Limb (tissue), 2 donors: ENCODE results near the gene MEGF11.
A peak's percentile ranks its signal among the peaks of the same experiment; 100 is the strongest.
"Not testable (repeated sequence)": the region's sequence is repeated elsewhere in the genome, so short reads cannot be mapped to it uniquely, and the experiment has no call there.

ENCODE experiments used
- DNase-seq, 2 donors: peaks; one replicate each; pipeline ENCODE4 v3.0.0-alpha.2; 2016; ENCODE audit errors: extremely low spot score in 2 of 2

MEGF11 gene

GRCh38 chr15:66276546-66276945 lies 23.0 kb upstream of the MEGF11 start:
- DNase-seq, result no peak

GRCh38 chr15:66275352-66275751 lies 21.8 kb upstream of the MEGF11 start:
- no peak for DNase-seq

DNA sequence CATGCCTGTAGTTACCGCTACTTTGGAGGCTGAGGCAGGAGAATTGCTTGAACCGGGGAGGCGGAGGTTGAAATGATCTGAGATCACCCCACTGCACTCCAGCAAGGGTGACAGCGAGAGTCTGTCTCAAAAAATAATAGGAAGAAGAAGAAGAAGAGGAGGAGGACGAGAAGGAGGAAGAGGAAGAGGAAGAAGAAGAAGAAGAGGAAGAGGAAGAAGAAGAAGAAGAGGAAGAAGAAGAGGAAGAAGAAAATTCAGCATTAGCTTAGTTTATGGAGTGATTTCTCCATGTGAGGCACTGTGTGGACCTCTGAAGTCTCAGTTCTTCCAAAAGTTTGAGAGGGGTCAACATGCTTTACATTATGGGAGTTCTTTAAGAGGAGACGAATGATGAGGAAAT lies 17.4 kb upstream of the MEGF11 start:
- no peak for DNase-seq

GRCh38 chr15:66269326-66270090 lies 16.0 kb upstream of the MEGF11 start:
- DNase-seq, result no peak

- no peak for DNase-seq
Observed at GRCh38 chr15:66264859-66265513, 11.4 kb upstream of the MEGF11 start.

- DNase-seq, result not testable (repeated sequence)
Observed at GRCh38 chr15:66262837-66263236, 9.3 kb upstream of the MEGF11 start.

DNA sequence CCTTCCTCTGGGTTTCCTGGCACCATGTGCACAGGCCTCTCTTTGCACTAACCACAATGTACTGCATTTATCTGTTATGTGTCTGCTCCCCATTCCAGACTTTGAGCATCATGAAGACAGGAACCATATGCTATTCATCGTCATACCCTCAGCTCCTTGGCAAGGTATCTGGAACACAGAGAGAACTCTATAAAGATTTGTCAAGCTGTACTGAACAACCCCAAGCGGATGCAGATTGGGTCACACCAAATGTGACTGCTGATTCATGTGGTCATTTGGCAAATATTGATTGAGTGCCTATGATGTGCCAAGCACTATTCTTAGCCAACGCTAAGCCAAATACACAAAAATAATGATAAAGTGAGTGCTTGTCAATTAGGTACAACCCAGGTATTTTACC lies 7.5 kb upstream of the MEGF11 start:
- DNase-seq, result no peak

DNA sequence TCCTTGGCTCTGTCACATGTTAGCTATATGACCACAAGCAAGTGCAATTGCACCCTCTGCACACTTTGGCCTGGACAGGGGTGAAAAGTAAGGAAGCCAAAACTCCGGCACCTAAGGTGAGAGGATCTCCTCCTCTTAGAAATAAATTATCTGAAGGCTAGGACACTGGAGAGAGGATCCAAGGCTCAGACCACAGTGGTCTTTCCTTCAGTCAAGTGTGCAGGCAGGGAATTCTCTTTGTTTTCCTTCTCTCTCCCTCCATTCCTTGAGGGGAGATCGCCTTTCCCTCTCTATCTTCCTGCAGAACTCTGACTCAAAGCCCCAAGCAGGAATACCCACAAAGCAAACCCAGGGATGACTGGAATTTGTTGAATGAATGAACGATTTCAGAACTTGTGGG lies 3.1 kb upstream of the MEGF11 start:
- DNase-seq, result no peak

- no peak for DNase-seq
Observed at GRCh38 chr15:66254951-66255676, 1.6 kb upstream of the MEGF11 start.

- no peak for DNase-seq
Observed at GRCh38 chr15:66254089-66254950, 770 bp upstream of the MEGF11 start.

GRCh38 chr15:66252685-66253417 lies 699 bp downstream of the MEGF11 start:
- peak in 1 of 2 donors; percentile 57 for DNase-seq

DNA sequence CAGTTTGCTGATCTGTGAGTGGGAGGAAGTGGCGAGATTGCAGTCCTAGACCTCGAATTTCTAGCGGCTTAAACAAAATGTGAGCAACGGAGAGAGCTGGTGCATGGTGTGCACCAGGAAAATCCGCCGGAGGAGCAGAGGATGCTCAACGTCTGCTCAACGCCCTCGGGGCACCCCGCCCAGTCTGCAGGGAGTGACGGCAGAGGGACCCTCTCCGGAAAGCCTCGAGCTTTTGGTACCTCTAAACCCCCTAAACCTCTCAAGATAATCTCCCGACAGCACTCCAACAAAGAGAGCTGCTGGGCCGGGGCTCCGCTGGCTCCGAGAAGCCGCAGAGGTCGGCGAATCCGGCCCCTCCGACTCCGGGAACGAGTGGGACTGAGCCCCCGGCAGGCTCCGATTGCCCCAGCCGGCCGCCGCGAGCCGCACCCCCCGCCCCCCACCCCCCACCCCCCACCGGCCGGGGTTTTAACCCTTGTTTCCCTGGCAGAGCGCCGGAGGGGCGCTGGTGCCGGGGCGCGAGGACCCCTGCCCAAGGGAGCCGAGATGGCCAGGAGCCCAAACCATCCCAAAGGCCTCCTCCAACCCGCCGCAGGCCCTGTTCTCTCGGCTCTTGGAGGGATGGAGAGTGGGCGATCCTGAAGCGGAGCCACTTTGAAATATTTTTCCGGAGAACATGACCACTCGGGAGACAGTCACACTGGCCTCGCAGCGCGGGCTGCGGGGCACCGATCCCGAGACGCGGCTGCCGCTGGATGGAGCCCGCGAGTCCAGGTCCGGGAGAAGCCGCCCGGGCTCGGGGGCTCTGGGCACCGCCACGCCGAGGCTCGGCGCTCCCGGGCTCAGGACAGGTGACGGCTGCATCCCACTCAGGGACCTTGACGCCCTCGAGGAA lies 1.5 kb downstream of the MEGF11 start:
- peak in 1 of 2 donors; percentile 77 for DNase-seq

DNA sequence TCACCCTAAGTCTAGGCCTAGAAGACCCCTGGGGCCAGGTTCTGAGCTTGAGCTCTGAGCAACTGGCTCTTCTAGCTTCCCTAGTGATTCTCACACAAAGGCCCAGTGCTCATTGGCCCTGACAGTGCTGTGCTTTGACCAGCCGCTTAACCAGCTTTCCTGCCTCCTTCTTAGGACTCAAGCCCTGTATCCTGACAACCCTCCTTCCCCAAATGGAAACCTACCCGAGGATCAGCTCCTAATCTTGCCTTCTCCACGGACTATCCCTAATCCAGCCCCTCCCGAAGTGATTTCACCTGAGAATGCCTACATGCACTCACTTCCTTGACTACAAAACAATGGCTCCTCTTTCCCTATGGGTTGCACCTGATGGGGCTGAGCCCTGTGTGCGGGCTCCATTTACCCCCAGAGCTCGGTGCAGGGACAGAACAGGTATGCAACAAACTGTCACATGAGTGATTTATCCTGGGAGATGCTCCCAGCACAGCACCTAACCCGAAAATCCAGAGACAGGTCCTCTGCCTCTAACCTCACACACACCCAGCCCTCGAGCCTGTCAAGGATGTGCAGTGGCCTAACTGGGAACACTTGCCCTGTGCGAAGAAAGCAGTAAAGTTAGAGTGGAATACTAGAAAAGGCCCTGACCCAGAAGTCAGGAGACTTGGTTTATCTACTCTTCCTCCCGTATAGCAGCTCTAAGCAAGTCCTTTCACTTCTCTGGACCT lies 2.3 kb downstream of the MEGF11 start:
- no peak for DNase-seq

DNA sequence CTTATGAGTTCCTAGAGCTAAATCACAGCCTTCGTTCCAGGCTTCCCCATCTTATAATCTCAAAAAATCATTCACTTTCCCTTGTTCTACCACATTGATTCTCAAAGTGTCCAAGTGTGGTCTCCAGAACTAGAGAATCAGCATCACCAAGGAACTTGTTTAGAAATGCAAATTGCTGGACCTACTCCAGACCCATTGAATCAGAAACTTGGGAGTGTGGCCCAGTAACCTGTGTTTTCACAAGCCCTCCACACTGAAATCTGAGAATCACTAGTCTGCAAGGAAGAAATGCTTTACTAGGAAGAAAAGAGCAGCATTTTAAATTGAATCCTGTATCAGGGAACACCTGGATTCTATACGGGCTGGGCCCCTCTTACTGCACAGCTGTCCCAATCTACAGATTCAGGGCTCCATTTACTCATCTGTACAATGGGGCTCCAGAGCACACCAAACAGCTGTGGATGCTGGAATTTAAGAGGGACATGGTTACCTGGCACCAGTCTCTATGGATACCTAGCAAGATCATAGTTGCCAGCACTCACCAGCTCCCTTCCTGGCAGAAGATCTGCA lies 3.9 kb downstream of the MEGF11 start:
- no peak for DNase-seq

GRCh38 chr15:66246937-66247336 lies 6.6 kb downstream of the MEGF11 start:
- no peak for DNase-seq

GRCh38 chr15:66245832-66246231 lies 7.7 kb downstream of the MEGF11 start:
- not testable (repeated sequence) for DNase-seq

DNA sequence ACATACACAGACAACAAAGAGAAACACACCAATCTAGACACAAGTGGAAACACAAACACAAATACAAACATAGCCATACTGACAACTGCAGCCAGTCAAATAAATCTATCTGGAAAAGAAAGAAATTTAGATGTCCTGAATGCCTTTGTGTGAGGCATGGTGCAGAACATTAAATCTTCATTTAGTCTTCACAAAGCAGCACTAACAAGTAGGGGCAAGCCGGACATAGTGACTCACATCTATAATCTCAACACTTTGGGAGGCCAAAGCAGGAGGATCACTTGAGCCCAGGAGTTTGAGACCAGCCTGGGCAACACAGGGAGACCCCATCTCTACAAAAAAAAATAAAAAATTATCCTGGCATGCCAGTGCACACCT lies 11.7 kb downstream of the MEGF11 start:
- no peak for DNase-seq

GRCh38 chr15:66241087-66241907 lies 12.3 kb downstream of the MEGF11 start:
- DNase-seq, result no peak
